Measurements from ENCODE around the gene NARF. TPM values are rescaled to one million over a fixed set of nuclear protein-coding genes. Genes with fewer than 3 reads are reported as not detected.
"Not testable (repeated sequence)": the region's sequence is repeated elsewhere in the genome, so short reads cannot be mapped to it uniquely, and the experiment has no call there.

NARF gene
- total RNA-seq, 2 experiments from 2014 or later, result 101 to 110 TPM

- H3K9me3 Mint-ChIP-seq, result no peaks in the 10 kb centered on the region
- peaks cover 66% of the 10 kb centered on the region for H3K4me1 Mint-ChIP-seq (ENCODE audit: low read depth)
- DNase-seq, result no peak
- ChIA-PET POLR2A (no interaction called here), CTCF (interaction anchor here (2.7 kb wide), 1 partner anchor 20 kb away, joined by 9 read pairs; no protein-coding TSS in a partner anchor)
- intact Hi-C loops (cut with micrococcal nuclease), result loop anchor here (5.0 kb wide), 1 partner anchor 37 kb away; no protein-coding TSS in a partner anchor
- no peak overlapping the region for H3K4me3 Mint-ChIP-seq
- peaks cover 2% of the 10 kb centered on the region for H3K36me3 Mint-ChIP-seq
- H3K27me3 Mint-ChIP-seq, result no peaks in the 10 kb centered on the region
- no peak overlapping the region for H3K27ac Mint-ChIP-seq
Observed at GRCh38 chr17:82534401-82534812, 75.9 kb downstream of the NARF start.

GRCh38 chr17:82536512-82537201, 78.1 kb downstream of the NARF start:
- H3K27me3 Mint-ChIP-seq, result no peaks in the 10 kb centered on the region
- ChIA-PET CTCF (interaction anchor here (0.6 to 1.6 kb wide), 6 partner anchors 10 to 27 kb away, joined by 3 to 8 read pairs (median 4); no protein-coding TSS in a partner anchor), POLR2A (interaction anchor here (1.1 kb wide), 1 partner anchor 10 kb away, joined by 3 read pairs; no protein-coding TSS in a partner anchor)
- intact Hi-C loops (cut with micrococcal nuclease), result no loop called here
- peak overlapping the region; percentile 78 for H3K27ac Mint-ChIP-seq
- H3K4me1 Mint-ChIP-seq (ENCODE audit: low read depth), result peaks cover 58% of the 10 kb centered on the region
- H3K36me3 Mint-ChIP-seq, result peaks cover 4% of the 10 kb centered on the region
- no peaks in the 10 kb centered on the region for H3K9me3 Mint-ChIP-seq
- H3K4me3 Mint-ChIP-seq, result no peak overlapping the region
- no peak for DNase-seq

- H3K9me3 Mint-ChIP-seq; DNase-seq; H3K27me3 Mint-ChIP-seq; POLR2A ChIA-PET; H3K4me3 Mint-ChIP-seq; H3K36me3 Mint-ChIP-seq; intact Hi-C loops (cut with micrococcal nuclease); H3K27ac Mint-ChIP-seq: not testable (repeated sequence)
- peaks cover 58% of the 10 kb centered on the region for H3K4me1 Mint-ChIP-seq (ENCODE audit: low read depth)
- CTCF ChIA-PET, result interaction anchor here (1.4 kb wide), 1 partner anchor 10 kb away, joined by 3 read pairs; no protein-coding TSS in a partner anchor
Observed at GRCh38 chr17:82537228-82537627, 78.7 kb downstream of the NARF start.

- POLR2A ChIA-PET, H3K27me3 Mint-ChIP-seq: not testable (repeated sequence)
Observed at GRCh38 chr17:82539076-82539475, 80.5 kb downstream of the NARF start.

More at GRCh38 chr17:82539076-82539475, 80.5 kb downstream of the NARF start:
- H3K36me3 Mint-ChIP-seq; H3K9me3 Mint-ChIP-seq; H3K27ac Mint-ChIP-seq; intact Hi-C loops (cut with micrococcal nuclease); H3K4me3 Mint-ChIP-seq; DNase-seq: not testable (repeated sequence)
- peaks cover 57% of the 10 kb centered on the region for H3K4me1 Mint-ChIP-seq (ENCODE audit: low read depth)
- CTCF ChIA-PET, result interaction anchor here (0.6 kb wide), 1 partner anchor 15 kb away, joined by 3 read pairs; no protein-coding TSS in a partner anchor

Other genes starting within 250 kb of the NARF start
- 10 to 100 TPM; 49.6 to 51.7 TPM for gene CCDC57, start 245.9 kb upstream of the NARF start, total RNA-seq
- gene SLC16A3, start 229.7 kb upstream of the NARF start, total RNA-seq, result 10 to 100 TPM; 97.4 to 99.7 TPM
- 100 to 1,000 TPM; 110 to 111 TPM for gene CSNK1D, start 185.0 kb upstream of the NARF start, total RNA-seq
- 100 to 1,000 TPM; 570 to 574 TPM for gene CD7, start 141.1 kb upstream of the NARF start, total RNA-seq
- 10 to 100 TPM; 12.2 to 12.7 TPM for gene SECTM1, start 125.0 kb upstream of the NARF start, total RNA-seq
- gene TEX19, start 99.5 kb upstream of the NARF start, total RNA-seq, result not detected
- gene UTS2R, start 87.0 kb upstream of the NARF start, total RNA-seq, result not detected
- 10 to 100 TPM; 21.7 to 26.0 TPM for gene HEXD, start 40.4 kb upstream of the NARF start, total RNA-seq
- gene OGFOD3, start 40.2 kb upstream of the NARF start, total RNA-seq, result 10 to 100 TPM; 29.7 to 32.2 TPM
- gene CYBC1, start 8.0 kb upstream of the NARF start, total RNA-seq, result 100 to 1,000 TPM; 333 to 343 TPM
- gene FOXK2, start 61.0 kb downstream of the NARF start, total RNA-seq, result 10 to 100 TPM; 49.3 to 60.8 TPM
- 10 to 100 TPM; 42.8 to 43.0 TPM for gene WDR45B, start 189.7 kb downstream of the NARF start, total RNA-seq
- 1 to 10 TPM; 1.4 to 1.9 TPM for gene RAB40B, start 240.0 kb downstream of the NARF start, total RNA-seq

Data from activated CD4-positive, alpha-beta memory T cell treated with anti-CD3 and anti-CD28 coated beads for 36 hours (primary cell).